GM12878 (cell line): ENCODE measurements around the gene CDH4. TPM values are rescaled to one million over a fixed set of nuclear protein-coding genes. Genes with fewer than 3 reads are reported as not detected.
A peak's percentile ranks its signal among the peaks of the same experiment; 100 is the strongest.

Experiments used
- BACH1 ChIP-seq: fragments of 450-650 bp; IDR thresholded peaks from 2 replicates; pipeline ENCODE4 v1.6.1; 2017; ENCODE audit warnings: mild to moderate bottlenecking, borderline replicate concordance
- ETV6 ChIP-seq, 2 experiments: fragments of 450-650 bp in 1 of 2; IDR thresholded peaks in 1 of 2; conservative IDR thresholded peaks in 1 of 2; 2 replicates each; pipeline ENCODE4 v1.6.1; 2014; ENCODE audit warnings: antibody characterized with exemption in 1 of 2, borderline replicate concordance in 1 of 2, low read depth in 1 of 2, mild to moderate bottlenecking in 1 of 2, moderate library complexity in 1 of 2
- FOXM1 ChIP-seq: IDR thresholded peaks from 2 replicates; pipeline ENCODE4 v1.6.1; 2012; ENCODE audit warnings: low read depth, mild to moderate bottlenecking, inconsistent platforms, low read length, moderate library complexity
- MTA3 ChIP-seq: IDR thresholded peaks from 2 replicates; pipeline ENCODE4 v1.6.1; 2012; ENCODE audit warnings: low read length, inconsistent platforms, borderline replicate concordance
- MXI1 ChIP-seq: fragments of 150-350 bp; IDR thresholded peaks from 2 replicates; pipeline ENCODE4 v1.6.1; 2011; ENCODE audit warnings: low read depth, mild to moderate bottlenecking, inconsistent platforms, low read length, improper control_type of control experiment
- NFXL1 ChIP-seq: fragments of 450-650 bp; IDR thresholded peaks from 2 replicates; pipeline ENCODE4 v1.6.1; 2017; ENCODE audit warnings: antibody characterized with exemption, mild to moderate bottlenecking, borderline replicate concordance
- POLR2AphosphoS2 ChIP-seq: IDR thresholded peaks from 2 replicates; pipeline ENCODE4 v1.6.1; 2011; ENCODE audit warnings: low read depth, mild to moderate bottlenecking, low read length, improper control_type of control experiment, moderate library complexity
- RB1 ChIP-seq: fragments of 450-650 bp; formaldehyde crosslinking; IDR thresholded peaks from 2 replicates; pipeline ENCODE4 v1.6.1; 2017; ENCODE audit warnings: mild to moderate bottlenecking, borderline replicate concordance
- SIN3A ChIP-seq: IDR thresholded peaks from 2 replicates; pipeline ENCODE4 v1.6.1; 2012; ENCODE audit warnings: low read depth, low read length, improper control_type of control experiment
- SIX5 ChIP-seq: IDR thresholded peaks from 2 replicates; pipeline ENCODE4 v1.6.1; 2011; ENCODE audit warnings: mild to moderate bottlenecking, low read depth, low read length, moderate library complexity; ENCODE audit not compliant: severe bottlenecking
- STAT1 ChIP-seq: fragments of 450-650 bp; conservative IDR thresholded peaks from 2 replicates; pipeline ENCODE4 v1.6.1; 2014; ENCODE audit warnings: antibody characterized with exemption, mild to moderate bottlenecking
- TBL1XR1 ChIP-seq: IDR thresholded peaks from 2 replicates; pipeline ENCODE4 v1.6.1; 2012; ENCODE audit warnings: low read depth, low read length, improper control_type of control experiment
- WRNIP1 ChIP-seq: IDR thresholded peaks from 2 replicates; pipeline ENCODE4 v1.6.1; 2011; ENCODE audit warnings: low read depth, low read length, improper control_type of control experiment, borderline replicate concordance
- ZNF217 ChIP-seq: fragments of 450-650 bp; IDR thresholded peaks from 2 replicates; pipeline ENCODE4 v1.6.1; 2017; ENCODE audit warnings: antibody characterized with exemption, mild to moderate bottlenecking
- polyA plus RNA-seq, 11 experiments: library from polyadenylated mRNA; depleted of rRNA in 4 of 11; unstranded in 6 of 11; stranded (reverse) in 5 of 11; fragments of >200 nt; fragmentation: Nextera tagmentation in 4 of 11; fragmentation: Illumina TruSeq in 1 of 11; extraction: Ambion mirVana in 4 of 11; extraction: Trizol in 1 of 11; gene quantifications; 1 replicate in 1 of 11; 2 replicates in 10 of 11; pipeline versions ENCODE4 v1.2.1 to v1.2.3, GENCODE V29; 2011 to 2016; ENCODE audit warnings: inconsistent platforms in 2 of 11, missing spikeins in 2 of 11, low read depth in 1 of 11
- total RNA-seq, 4 experiments: library from RNA; depleted of rRNA in 3 of 4; stranded (reverse); fragments of >200 nt in 3 of 4; fragmentation: Illumina TruSeq in 1 of 4; extraction: Trizol in 1 of 4; gene quantifications; 2 replicates each; pipeline versions ENCODE4 v1.2.1 to v1.2.3, GENCODE V29; 2013 to 2021
- TF ChIP-seq, protein P1 (sequence below): fragments of 450-650 bp; conservative IDR thresholded peaks from 2 replicates; pipeline ENCODE4 v1.6.1; 2017; ENCODE audit warnings: mild to moderate bottlenecking, moderate library complexity
- TF ChIP-seq, protein P2 (sequence below): IDR thresholded peaks from 2 replicates; pipeline ENCODE4 v1.6.1; 2012; ENCODE audit warnings: low read length, inconsistent platforms
- TF ChIP-seq, protein P3 (sequence below): IDR thresholded peaks from 2 replicates; pipeline ENCODE4 v1.6.1; 2011; ENCODE audit warnings: low read depth, mild to moderate bottlenecking, low read length, moderate library complexity, borderline replicate concordance; ENCODE audit errors: extremely low read depth
- TF ChIP-seq, protein P4 (sequence below): IDR thresholded peaks from 2 replicates; pipeline ENCODE4 v1.6.1; 2012; ENCODE audit warnings: improper control_type of control experiment, low read depth, low read length; ENCODE audit not compliant: insufficient replicate concordance
- TF ChIP-seq, protein P5 (sequence below): fragments of 450-650 bp; IDR thresholded peaks from 2 replicates; pipeline ENCODE4 v1.6.1; 2017; ENCODE audit warnings: borderline replicate concordance

The CDH4 gene
- total and polyA plus RNA-seq, 10 of the 15 experiments (the other 5 are each of a cell fraction or from before 2014, with no cell fraction given) = not detected

DNA sequence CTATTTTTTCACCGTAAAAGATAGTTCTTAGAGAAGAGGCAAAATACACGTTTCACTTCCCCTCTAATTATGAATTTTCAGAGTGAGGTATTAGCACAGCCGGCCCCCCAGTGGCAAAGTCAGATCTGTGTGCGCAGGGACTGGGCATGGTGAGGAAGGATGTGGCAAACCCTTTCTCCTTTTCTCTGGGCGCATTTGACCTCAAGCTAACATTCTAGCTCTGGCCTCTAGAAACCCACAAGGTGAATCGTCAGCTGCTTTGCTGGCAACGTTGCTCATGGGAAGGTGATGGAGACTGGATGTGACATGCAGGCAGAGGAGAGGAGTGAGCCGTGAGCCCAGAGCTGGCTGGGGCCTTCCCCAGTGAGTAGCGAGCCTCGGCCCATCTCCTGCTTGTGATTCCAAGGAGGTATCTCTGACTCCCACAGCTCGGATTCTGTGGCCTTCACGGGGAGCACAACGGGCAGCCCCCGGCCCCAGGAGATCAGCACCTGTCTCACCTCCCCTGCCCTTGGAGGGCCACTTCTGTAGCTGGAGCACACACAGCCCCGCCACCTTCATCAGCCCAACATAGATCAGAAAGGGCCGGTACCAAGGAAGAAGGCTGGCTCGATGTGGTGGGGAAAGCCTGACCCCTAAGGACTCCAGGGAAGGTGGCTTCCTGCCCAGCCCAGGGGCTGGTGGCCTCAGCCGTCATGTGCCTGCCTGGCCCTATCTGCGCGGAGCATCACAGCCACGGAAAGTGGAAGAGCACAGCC, 660.8 kb downstream of the CDH4 start (continued):
- TF ChIP-seq STAT1 (no peak), MXI1 (no peak), TBL1XR1 (no peak), ETV6 (conservative IDR thresholded peaks at IDR 0.05 in 1 of 2, IDR thresholded peaks at IDR 0.05 in 1 of 2; ENCODE audit: borderline replicate concordance in 1 of 2, low read depth in 1 of 2) (no peak), SIN3A (no peak), SIX5 (no peak), ZNF217 (0 out of 2 replicates have a peak, but pooled peaks have one; percentile 47), BACH1 (peak; percentile 40; the same call in 1 of the 2 replicates), FOXM1 (no peak), POLR2AphosphoS2 (no peak), WRNIP1 (no peak), NFXL1 (no peak), RB1 (no peak), MTA3 (no peak; the same call in 1 of the 2 replicates)
- TF ChIP-seq, protein P1, sequence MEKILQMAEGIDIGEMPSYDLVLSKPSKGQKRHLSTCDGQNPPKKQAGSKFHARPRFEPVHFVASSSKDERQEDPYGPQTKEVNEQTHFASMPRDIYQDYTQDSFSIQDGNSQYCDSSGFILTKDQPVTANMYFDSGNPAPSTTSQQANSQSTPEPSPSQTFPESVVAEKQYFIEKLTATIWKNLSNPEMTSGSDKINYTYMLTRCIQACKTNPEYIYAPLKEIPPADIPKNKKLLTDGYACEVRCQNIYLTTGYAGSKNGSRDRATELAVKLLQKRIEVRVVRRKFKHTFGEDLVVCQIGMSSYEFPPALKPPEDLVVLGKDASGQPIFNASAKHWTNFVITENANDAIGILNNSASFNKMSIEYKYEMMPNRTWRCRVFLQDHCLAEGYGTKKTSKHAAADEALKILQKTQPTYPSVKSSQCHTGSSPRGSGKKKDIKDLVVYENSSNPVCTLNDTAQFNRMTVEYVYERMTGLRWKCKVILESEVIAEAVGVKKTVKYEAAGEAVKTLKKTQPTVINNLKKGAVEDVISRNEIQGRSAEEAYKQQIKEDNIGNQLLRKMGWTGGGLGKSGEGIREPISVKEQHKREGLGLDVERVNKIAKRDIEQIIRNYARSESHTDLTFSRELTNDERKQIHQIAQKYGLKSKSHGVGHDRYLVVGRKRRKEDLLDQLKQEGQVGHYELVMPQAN = no peak
- TF ChIP-seq, protein P2, sequence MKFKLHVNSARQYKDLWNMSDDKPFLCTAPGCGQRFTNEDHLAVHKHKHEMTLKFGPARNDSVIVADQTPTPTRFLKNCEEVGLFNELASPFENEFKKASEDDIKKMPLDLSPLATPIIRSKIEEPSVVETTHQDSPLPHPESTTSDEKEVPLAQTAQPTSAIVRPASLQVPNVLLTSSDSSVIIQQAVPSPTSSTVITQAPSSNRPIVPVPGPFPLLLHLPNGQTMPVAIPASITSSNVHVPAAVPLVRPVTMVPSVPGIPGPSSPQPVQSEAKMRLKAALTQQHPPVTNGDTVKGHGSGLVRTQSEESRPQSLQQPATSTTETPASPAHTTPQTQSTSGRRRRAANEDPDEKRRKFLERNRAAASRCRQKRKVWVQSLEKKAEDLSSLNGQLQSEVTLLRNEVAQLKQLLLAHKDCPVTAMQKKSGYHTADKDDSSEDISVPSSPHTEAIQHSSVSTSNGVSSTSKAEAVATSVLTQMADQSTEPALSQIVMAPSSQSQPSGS = peak; percentile 72; the same call in 1 of the 2 replicates
- TF ChIP-seq, protein P3, sequence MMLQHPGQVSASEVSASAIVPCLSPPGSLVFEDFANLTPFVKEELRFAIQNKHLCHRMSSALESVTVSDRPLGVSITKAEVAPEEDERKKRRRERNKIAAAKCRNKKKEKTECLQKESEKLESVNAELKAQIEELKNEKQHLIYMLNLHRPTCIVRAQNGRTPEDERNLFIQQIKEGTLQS = no peak
- TF ChIP-seq, protein P4, sequence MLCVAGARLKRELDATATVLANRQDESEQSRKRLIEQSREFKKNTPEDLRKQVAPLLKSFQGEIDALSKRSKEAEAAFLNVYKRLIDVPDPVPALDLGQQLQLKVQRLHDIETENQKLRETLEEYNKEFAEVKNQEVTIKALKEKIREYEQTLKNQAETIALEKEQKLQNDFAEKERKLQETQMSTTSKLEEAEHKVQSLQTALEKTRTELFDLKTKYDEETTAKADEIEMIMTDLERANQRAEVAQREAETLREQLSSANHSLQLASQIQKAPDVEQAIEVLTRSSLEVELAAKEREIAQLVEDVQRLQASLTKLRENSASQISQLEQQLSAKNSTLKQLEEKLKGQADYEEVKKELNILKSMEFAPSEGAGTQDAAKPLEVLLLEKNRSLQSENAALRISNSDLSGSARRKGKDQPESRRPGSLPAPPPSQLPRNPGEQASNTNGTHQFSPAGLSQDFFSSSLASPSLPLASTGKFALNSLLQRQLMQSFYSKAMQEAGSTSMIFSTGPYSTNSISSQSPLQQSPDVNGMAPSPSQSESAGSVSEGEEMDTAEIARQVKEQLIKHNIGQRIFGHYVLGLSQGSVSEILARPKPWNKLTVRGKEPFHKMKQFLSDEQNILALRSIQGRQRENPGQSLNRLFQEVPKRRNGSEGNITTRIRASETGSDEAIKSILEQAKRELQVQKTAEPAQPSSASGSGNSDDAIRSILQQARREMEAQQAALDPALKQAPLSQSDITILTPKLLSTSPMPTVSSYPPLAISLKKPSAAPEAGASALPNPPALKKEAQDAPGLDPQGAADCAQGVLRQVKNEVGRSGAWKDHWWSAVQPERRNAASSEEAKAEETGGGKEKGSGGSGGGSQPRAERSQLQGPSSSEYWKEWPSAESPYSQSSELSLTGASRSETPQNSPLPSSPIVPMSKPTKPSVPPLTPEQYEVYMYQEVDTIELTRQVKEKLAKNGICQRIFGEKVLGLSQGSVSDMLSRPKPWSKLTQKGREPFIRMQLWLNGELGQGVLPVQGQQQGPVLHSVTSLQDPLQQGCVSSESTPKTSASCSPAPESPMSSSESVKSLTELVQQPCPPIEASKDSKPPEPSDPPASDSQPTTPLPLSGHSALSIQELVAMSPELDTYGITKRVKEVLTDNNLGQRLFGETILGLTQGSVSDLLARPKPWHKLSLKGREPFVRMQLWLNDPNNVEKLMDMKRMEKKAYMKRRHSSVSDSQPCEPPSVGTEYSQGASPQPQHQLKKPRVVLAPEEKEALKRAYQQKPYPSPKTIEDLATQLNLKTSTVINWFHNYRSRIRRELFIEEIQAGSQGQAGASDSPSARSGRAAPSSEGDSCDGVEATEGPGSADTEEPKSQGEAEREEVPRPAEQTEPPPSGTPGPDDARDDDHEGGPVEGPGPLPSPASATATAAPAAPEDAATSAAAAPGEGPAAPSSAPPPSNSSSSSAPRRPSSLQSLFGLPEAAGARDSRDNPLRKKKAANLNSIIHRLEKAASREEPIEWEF = no peak
- TF ChIP-seq, protein P5, sequence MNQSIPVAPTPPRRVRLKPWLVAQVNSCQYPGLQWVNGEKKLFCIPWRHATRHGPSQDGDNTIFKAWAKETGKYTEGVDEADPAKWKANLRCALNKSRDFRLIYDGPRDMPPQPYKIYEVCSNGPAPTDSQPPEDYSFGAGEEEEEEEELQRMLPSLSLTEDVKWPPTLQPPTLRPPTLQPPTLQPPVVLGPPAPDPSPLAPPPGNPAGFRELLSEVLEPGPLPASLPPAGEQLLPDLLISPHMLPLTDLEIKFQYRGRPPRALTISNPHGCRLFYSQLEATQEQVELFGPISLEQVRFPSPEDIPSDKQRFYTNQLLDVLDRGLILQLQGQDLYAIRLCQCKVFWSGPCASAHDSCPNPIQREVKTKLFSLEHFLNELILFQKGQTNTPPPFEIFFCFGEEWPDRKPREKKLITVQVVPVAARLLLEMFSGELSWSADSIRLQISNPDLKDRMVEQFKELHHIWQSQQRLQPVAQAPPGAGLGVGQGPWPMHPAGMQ = no peak
